Measurements from ENCODE around the gene YJU2. TPM values are rescaled to one million over a fixed set of nuclear protein-coding genes. Genes with fewer than 3 reads are reported as not detected.
A peak's percentile ranks its signal among the peaks of the same experiment; 100 is the strongest.
"Not testable (repeated sequence)": the region's sequence is repeated elsewhere in the genome, so short reads cannot be mapped to it uniquely, and the experiment has no call there.

YJU2 gene
- total RNA-seq, 1 experiment from 2014 or later, result 24.1 TPM

- DNase-seq (ENCODE audit: low read depth in 1 of 2, low spot score in 2 of 2), result no peak
- no peak overlapping the region for H3K27ac ChIP-seq
- H3K36me3 ChIP-seq, result no peaks in the 10 kb centered on the region
- H3K9me3 ChIP-seq (replicated peaks), result no peaks in the 10 kb centered on the region
- H3K4me3 ChIP-seq, result no peak overlapping the region
- H3K4me1 ChIP-seq (replicated peaks), result peaks cover 13% of the 10 kb centered on the region
- H3K27me3 ChIP-seq (replicated peaks), result peaks cover 24% of the 10 kb centered on the region
These were observed 30.0 kb upstream of the YJU2 start for GRCh38 chr19:4216846-4217245.

GRCh38 chr19:4217429-4218264 lies 29.2 kb upstream of the YJU2 start:
- Histone ChIP-seq H3K4me3 (no peak overlapping the region), H3K27ac (no peak overlapping the region), H3K9me3 (replicated peaks) (no peaks in the 10 kb centered on the region), H3K4me1 (replicated peaks) (peaks cover 13% of the 10 kb centered on the region), H3K27me3 (replicated peaks) (peaks cover 17% of the 10 kb centered on the region), H3K36me3 (no peaks in the 10 kb centered on the region)
- DNase-seq (ENCODE audit: low read depth in 1 of 2, low spot score in 2 of 2), result no peak

- DNase-seq (ENCODE audit: low read depth in 1 of 2, low spot score in 2 of 2); H3K9me3 ChIP-seq (replicated peaks); H3K27ac ChIP-seq; H3K36me3 ChIP-seq; H3K4me3 ChIP-seq: not testable (repeated sequence)
- Histone ChIP-seq H3K4me1 (replicated peaks) (peaks cover 13% of the 10 kb centered on the region), H3K27me3 (replicated peaks) (peaks cover 11% of the 10 kb centered on the region)
These were observed 28.4 kb upstream of the YJU2 start for GRCh38 chr19:4218523-4218922.

- H3K4me3 ChIP-seq, result no peak overlapping the region
- DNase-seq (ENCODE audit: low read depth in 1 of 2, low spot score in 2 of 2), result no peak
- H3K27me3 ChIP-seq (replicated peaks), result no peaks in the 10 kb centered on the region
- no peaks in the 10 kb centered on the region for H3K36me3 ChIP-seq
- no peak overlapping the region for H3K27ac ChIP-seq
- no peaks in the 10 kb centered on the region for H3K9me3 ChIP-seq (replicated peaks)
- peaks cover 13% of the 10 kb centered on the region for H3K4me1 ChIP-seq (replicated peaks)
These were observed 26.7 kb upstream of the YJU2 start for GRCh38 chr19:4220188-4220587.

- no peak for DNase-seq (ENCODE audit: low read depth in 1 of 2, low spot score in 2 of 2)
- H3K4me1 ChIP-seq (replicated peaks), result peaks cover 23% of the 10 kb centered on the region
- H3K36me3 ChIP-seq, result no peaks in the 10 kb centered on the region
- no peak overlapping the region for H3K4me3 ChIP-seq
- no peaks in the 10 kb centered on the region for H3K9me3 ChIP-seq (replicated peaks)
- peaks cover 7% of the 10 kb centered on the region for H3K27me3 ChIP-seq (replicated peaks)
- H3K27ac ChIP-seq, result no peak overlapping the region
These were observed 22.4 kb upstream of the YJU2 start for GRCh38 chr19:4224470-4224869.

GRCh38 chr19:4225885-4226284 lies 21.0 kb upstream of the YJU2 start:
- no peak for DNase-seq (ENCODE audit: low read depth in 1 of 2, low spot score in 2 of 2)
- Histone ChIP-seq H3K9me3 (replicated peaks) (no peaks in the 10 kb centered on the region), H3K4me3 (no peak overlapping the region), H3K36me3 (no peaks in the 10 kb centered on the region), H3K4me1 (replicated peaks) (peaks cover 16% of the 10 kb centered on the region), H3K27ac (no peak overlapping the region), H3K27me3 (replicated peaks) (peaks cover 7% of the 10 kb centered on the region)

- DNase-seq (ENCODE audit: low read depth in 1 of 2, low spot score in 2 of 2), result no peak
- Histone ChIP-seq H3K36me3 (no peaks in the 10 kb centered on the region), H3K4me3 (no peak overlapping the region), H3K27me3 (replicated peaks) (peaks cover 7% of the 10 kb centered on the region), H3K4me1 (replicated peaks) (peaks cover 11% of the 10 kb centered on the region; the same call in 1 of the 2 replicates), H3K9me3 (replicated peaks) (no peaks in the 10 kb centered on the region), H3K27ac (no peak overlapping the region)
These were observed 19.1 kb upstream of the YJU2 start for GRCh38 chr19:4227771-4228170.

GRCh38 chr19:4228765-4229178 lies 18.1 kb upstream of the YJU2 start:
- peaks cover 7% of the 10 kb centered on the region for H3K27me3 ChIP-seq (replicated peaks)
- H3K27ac ChIP-seq, result no peak overlapping the region
- H3K36me3 ChIP-seq, result no peaks in the 10 kb centered on the region
- peaks cover 11% of the 10 kb centered on the region; the same call in 1 of the 2 replicates for H3K4me1 ChIP-seq (replicated peaks)
- H3K9me3 ChIP-seq (replicated peaks), result no peaks in the 10 kb centered on the region
- H3K4me3 ChIP-seq, result no peak overlapping the region
- DNase-seq (ENCODE audit: low read depth in 1 of 2, low spot score in 2 of 2), result no peak

GRCh38 chr19:4229179-4229931 lies 17.5 kb upstream of the YJU2 start, which contains the start of gene EBI3:
EBI3 (plus strand) TSS chr19:4229523; CDS start chr19:4229551, 28 bp downstream.
- peaks cover 7% of the 10 kb centered on the region for H3K27me3 ChIP-seq (replicated peaks)
- H3K9me3 ChIP-seq (replicated peaks), result no peaks in the 10 kb centered on the region
- DNase-seq (ENCODE audit: low read depth in 1 of 2, low spot score in 2 of 2), result peak in 1 of 2 experiments; percentile 59
- H3K4me1 ChIP-seq (replicated peaks), result peaks cover 11% of the 10 kb centered on the region; the same call in 1 of the 2 replicates
- H3K4me3 ChIP-seq, result no peak within 1 kb of the TSS
- no peak within 1 kb of the TSS for H3K27ac ChIP-seq
- no peaks in the 10 kb centered on the region for H3K36me3 ChIP-seq

GRCh38 chr19:4230237-4230636 lies 16.6 kb upstream of the YJU2 start:
- H3K36me3 ChIP-seq; H3K9me3 ChIP-seq (replicated peaks); H3K4me3 ChIP-seq; DNase-seq (ENCODE audit: low read depth in 1 of 2, low spot score in 2 of 2); H3K27me3 ChIP-seq (replicated peaks); H3K27ac ChIP-seq: not testable (repeated sequence)
- H3K4me1 ChIP-seq (replicated peaks), result peaks cover 11% of the 10 kb centered on the region; the same call in 1 of the 2 replicates

- H3K4me1 ChIP-seq (replicated peaks), result peaks cover 11% of the 10 kb centered on the region; the same call in 1 of the 2 replicates
- H3K36me3 ChIP-seq; DNase-seq (ENCODE audit: low read depth in 1 of 2, low spot score in 2 of 2); H3K4me3 ChIP-seq; H3K27me3 ChIP-seq (replicated peaks); H3K9me3 ChIP-seq (replicated peaks); H3K27ac ChIP-seq: not testable (repeated sequence)
These were observed 15.4 kb upstream of the YJU2 start for GRCh38 chr19:4231521-4231920.

GRCh38 chr19:4232139-4232538 lies 14.7 kb upstream of the YJU2 start:
- not testable (repeated sequence) for H3K27me3 ChIP-seq (replicated peaks); H3K27ac ChIP-seq; H3K4me3 ChIP-seq; H3K36me3 ChIP-seq; H3K9me3 ChIP-seq (replicated peaks); DNase-seq (ENCODE audit: low read depth in 1 of 2, low spot score in 2 of 2)
- H3K4me1 ChIP-seq (replicated peaks), result peaks cover 11% of the 10 kb centered on the region; the same call in 1 of the 2 replicates

- DNase-seq (ENCODE audit: low read depth in 1 of 2, low spot score in 2 of 2), result no peak
- H3K27me3 ChIP-seq (replicated peaks), result peaks cover 6% of the 10 kb centered on the region
- H3K4me1 ChIP-seq (replicated peaks), result peaks cover 11% of the 10 kb centered on the region; the same call in 1 of the 2 replicates
- no peaks in the 10 kb centered on the region for H3K36me3 ChIP-seq
- H3K27ac ChIP-seq, result no peak overlapping the region
- H3K9me3 ChIP-seq (replicated peaks), result no peaks in the 10 kb centered on the region
- no peak overlapping the region for H3K4me3 ChIP-seq
These were observed 14.1 kb upstream of the YJU2 start for GRCh38 chr19:4232614-4233281.

Measured in SJSA1 (cell line).